GM12875 (cell line): ENCODE results near the gene PSTPIP2.
"Not testable (repeated sequence)": the region's sequence is repeated elsewhere in the genome, so short reads cannot be mapped to it uniquely, and the experiment has no call there.

Source experiments
- H3K4me3 ChIP-seq: one replicate; pipeline ENCODE4 v1.5.1; 2011; ENCODE audit warnings: low read depth, low read length, control low read depth
- CTCF ChIP-seq: IDR thresholded peaks from 2 replicates; pipeline ENCODE4 v1.5.1; 2011; ENCODE audit warnings: low read depth, mild to moderate bottlenecking, control low read depth, inconsistent platforms, low read length, moderate library complexity, borderline replicate concordance; ENCODE audit not compliant: insufficient read depth

PSTPIP2 gene

DNA sequence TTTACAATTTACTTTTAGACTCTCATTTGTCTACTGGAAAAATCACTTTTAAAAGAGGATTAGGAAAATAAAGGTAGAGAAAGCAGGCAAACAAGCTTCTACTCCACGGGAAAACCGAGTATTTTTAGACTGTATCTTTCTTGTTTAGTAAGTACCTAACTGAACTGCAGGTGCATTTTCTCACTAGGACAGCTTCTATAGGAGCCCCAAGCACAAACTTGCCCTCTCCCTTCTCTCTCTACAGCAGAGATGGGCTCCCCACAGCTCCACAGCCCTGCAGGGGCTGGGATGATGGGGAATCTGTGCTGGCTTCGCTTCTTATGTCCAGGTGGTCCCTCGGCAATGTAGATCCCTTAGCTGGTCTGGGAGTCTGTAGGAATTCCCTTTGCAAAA, 16.2 kb downstream of the PSTPIP2 start:
- no peak for TF ChIP-seq CTCF
- no peak overlapping the region for H3K4me3 ChIP-seq

GRCh38 chr18:46054956-46055837, 16.9 kb downstream of the PSTPIP2 start:
- no peak for TF ChIP-seq CTCF
- no peak overlapping the region for H3K4me3 ChIP-seq

- TF ChIP-seq CTCF, result no peak
Measured at GRCh38 chr18:46053368-46054095, 18.5 kb downstream of the PSTPIP2 start.

GRCh38 chr18:46051731-46052461, 20.2 kb downstream of the PSTPIP2 start:
- TF ChIP-seq CTCF, result no peak
- H3K4me3 ChIP-seq, result no peak overlapping the region

More at GRCh38 chr18:46053368-46054095, 18.5 kb downstream of the PSTPIP2 start:
- H3K4me3 ChIP-seq, result no peak overlapping the region

DNA sequence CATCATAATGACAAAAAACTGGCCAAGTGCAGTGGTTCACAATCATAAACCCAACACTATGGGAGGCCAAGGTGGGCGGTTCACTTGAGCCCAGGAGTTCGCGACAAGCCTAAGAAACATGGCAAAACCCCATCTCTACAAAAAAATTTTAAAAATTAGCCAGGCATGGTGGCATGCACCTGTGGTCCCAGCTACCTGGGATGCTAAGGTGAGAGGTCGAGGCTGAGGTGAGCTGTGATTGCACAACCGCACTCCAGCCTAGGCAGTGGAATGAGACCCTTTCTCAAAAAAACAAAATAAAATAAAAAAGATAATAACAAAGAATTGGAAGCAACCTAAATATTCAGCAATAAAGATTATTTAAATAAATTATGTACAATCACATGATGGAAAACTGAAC, 21.8 kb downstream of the PSTPIP2 start:
- H3K4me3 ChIP-seq, result no peak overlapping the region
- no peak for TF ChIP-seq CTCF

DNA sequence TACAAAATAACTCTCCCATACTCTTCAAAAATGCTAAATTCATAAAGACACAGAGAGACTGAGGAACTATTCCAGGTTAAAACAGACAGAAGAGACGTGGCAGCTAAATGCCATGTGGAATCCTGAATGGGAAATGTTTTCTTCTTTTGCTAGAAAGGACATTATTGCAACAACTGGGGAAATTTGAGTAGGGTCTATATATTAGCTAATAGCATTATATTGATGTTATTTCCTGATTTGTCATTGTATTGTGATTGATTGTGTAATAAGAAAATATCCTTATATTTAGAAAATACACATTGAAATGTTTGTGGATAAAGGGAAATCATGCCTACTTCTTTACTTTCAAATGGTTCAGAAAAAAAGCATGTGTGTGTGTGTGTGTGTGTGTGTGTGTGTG, 23.4 kb downstream of the PSTPIP2 start:
- H3K4me3 ChIP-seq, result no peak overlapping the region
- no peak for TF ChIP-seq CTCF

DNA sequence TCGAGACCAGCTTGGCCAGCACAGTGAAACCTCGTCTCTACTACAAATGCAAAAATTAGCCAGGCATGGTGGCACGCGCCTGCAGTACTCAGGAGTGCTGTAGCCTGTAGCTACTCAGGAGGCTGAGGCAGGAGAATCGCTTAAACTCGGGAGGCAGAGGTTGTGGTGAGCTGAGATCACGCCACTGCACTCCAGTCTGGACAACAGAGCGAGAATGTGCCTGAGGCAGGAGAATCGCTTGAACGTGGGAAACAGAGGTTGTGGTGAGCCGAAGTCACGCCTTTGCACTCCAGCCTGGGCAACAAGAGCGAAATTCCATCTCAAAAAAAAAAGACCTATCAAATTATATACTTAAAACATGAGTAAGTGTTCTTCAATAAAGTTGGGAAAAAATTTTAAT, 24.7 kb downstream of the PSTPIP2 start:
- not testable (repeated sequence) for H3K4me3 ChIP-seq
